Measurements from ENCODE around the gene COL6A3.

Gene COL6A3

DNA sequence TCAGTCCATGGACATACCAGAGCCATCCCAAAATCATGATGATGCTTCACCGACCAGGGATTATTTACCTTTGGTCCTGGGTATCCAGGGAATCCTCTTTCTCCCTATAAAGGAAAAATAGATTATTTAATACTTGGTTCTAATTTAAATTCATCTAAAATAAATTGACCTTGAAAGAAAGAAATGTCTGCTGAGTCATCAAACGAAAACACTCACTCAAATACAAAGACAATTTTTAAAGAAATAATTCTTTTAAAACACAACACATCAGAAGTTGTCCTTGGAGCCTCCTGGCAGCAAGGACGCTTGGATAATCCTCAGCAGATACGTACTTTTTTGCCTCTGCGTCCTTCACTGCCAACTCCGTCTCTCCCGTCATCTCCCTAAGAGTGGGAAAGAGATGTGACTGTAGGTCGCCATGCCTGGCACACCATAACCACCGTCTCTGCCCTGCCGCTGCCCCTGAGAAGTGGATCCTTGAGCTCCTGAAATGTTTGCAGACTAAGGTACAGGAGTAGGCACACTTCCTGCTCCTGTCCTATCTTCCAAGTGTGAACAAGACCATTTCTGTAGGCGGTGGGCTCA, 65.6 kb downstream of the COL6A3 start:
- no peak for DNase-seq

DNA sequence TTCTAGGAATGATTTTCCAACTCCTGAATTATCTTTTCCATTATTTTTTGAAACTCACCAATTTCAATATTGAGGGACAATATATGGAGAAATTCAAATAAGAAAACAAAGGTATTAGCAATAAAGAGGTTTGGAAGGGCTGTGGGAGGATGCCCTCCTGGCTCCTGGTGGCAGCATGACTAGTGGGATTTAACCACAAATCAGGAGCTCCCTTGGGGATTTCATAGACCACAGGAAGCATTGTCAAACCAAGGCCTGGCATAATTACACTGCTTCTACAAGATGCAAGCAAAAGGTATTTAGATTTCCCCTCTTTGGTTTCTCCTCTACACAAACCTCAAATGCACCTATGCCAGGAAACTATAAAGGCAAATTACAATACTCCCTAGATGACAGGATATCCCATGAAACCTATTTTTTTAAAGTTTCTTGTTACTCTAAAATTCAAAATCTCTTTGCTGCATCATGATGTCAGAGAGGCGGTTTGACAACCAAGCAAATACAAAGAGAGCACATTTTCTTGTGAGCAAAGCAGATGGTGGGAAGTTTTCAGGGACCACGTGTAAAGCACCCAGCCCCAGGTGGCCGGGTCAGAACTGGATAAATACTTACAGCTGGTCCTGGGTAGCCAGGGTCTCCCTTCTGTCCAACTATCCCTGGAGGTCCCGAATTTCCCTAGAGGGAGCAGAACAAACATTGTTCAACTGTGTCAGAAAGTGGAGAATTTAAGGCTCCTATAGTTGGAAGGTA, 67.9 kb downstream of the COL6A3 start:
- DNase-seq: peak; percentile 50

DNA sequence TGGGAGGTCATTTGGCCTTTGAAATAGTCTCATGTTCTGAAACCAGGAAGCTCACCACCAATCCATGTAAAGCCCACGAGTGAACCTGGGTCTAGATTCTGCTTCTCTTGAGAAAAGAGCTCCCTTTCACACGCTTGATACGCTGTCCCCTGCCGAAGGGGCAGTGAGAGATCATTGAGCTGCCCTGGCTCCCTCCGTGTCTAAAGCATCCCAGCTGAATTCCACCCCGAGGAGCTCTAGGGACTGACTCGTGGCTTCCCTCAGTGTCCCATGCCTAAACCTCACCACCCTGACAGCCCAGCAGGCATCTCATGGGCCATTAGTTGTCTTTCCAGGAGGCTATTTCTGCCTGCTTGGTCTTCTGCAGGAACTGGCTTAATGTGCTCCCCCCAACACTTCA, 68.6 kb downstream of the COL6A3 start:
- no peak for DNase-seq

DNA sequence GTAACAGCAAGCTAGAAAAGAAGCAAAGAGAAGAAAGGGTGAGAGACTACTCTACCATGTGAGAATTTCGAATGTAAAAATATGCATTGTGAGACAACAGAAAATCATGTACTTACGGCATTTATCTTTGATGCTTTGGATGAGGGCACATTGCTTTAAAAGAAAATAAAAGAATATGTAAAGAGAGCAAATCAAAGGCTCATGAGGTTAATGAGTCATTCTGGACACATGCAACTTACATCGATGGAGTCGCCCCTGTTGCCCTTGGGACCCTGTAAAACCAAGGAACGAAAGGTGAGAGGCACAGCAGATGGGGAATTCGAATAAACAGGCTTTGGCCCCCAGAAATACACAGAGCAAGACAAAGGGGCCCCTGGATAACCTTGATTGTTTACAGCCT, 69.0 kb downstream of the COL6A3 start:
- no peak for DNase-seq

DNA sequence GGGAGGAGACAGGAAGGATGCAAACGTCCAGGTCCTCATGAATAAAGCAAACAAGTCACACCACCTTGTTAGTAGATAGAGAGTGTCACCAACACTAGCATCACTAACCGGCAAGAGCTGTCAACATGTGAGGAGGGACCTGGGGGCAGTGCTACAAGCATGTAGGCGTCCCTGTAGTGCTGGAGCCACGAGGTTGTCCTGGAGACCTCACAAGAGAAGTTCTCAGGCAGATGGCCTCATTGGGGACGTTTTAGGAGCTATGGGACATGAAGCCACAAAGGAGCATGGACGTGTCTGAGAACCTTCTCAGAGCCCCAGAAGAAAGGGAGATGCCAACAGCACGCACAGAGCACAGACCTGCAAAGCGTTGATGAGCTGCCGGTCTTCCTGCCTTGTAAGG, 70.0 kb downstream of the COL6A3 start:
- no peak for DNase-seq

DNA sequence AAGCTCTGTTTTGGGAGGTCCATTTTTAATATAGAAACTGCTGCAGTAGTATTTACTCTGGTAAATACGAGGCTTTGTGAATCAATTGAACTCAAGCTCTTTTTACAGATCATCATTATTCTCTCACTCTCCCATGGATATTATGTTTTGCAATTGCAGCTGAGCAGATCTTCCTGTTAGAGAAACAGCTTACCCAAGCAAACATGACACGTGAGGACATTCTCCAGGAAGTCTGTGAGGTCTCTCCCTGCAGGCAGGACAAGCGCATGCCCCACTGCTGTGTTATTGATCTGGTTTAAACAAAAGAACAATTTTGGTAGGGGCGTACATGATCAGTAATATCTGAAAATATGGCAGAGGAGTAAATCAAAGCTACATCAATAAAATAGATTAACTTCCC, 72.1 kb downstream of the COL6A3 start:
- no peak for DNase-seq

DNA sequence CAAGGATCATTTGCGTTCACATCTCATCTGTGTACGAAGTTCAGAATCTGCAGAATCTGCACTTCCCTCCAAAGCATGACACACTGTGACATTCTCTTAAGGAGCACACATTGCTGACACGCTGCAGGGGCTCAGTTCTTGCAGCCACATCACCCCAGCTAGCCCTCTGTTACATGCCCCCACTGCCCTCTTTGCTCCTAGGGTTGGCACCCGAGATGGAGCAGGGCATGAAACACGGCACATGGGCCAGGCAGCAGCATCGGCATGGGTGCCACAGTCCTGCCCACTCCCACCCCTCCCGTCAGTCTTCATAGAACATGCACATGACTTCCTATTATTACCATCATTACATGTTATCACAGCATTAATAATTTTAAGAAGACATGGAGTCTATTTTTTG, 76.4 kb downstream of the COL6A3 start:
- no peak for DNase-seq

DNA sequence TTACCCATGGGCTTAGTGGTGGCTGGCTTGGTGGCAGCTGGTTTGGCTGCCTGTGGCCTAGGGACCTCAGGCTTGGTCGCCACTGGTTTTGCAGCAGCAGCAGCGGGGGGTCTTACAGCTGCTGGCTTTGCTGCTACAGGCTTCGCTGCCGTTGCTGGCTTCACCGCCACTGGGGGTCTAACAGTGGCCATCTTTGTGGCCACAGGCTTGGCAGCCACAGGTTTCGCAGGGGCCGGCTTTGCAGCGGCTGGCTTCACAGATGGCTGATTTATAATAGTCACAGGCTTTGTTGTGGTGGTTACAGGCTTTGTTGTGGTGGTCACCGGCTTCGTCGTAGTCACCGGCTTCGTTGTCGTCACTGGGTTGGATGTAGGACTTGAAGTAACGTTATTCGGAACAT, 77.8 kb downstream of the COL6A3 start:
- DNase-seq: no peak

DNA sequence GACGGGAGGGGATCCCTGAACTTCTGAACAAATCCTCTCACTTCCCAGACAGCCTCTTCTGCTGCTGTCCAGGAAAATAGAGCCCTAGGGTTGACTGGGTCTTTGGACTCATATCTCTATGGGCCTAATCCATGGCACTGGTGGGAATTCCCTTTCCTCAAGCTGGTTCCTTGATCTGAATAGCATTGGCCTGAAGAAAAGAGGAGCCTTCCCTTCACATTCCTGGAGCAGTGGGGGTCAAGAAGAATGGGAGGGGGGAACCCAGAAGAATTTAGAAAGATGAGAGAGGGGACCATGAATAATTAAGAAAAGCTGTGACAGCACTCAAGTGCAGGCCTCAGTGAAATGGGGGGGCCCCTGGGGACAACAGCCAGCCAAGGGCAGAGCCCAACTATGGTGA, 80.2 kb downstream of the COL6A3 start:
- no peak for DNase-seq

DNA sequence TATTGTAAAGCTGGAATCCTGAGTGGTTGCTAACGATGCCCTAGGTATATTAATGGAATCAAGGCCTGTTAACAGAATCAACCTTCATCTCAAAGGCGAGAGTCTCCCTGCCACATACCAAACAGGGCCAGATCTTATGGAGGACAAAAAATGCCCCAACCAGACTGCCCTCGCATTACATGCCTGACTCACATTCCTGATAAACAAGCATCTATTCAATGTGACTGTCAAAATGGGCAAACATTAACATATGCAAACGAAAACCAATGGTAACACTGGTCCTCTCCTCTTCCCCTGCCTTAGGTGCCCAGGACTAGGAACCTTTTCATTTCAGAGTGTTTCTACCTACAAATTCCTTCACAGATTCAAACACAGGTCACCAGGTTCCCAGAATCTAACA, 83.4 kb downstream of the COL6A3 start:
- DNase-seq: no peak

DNA sequence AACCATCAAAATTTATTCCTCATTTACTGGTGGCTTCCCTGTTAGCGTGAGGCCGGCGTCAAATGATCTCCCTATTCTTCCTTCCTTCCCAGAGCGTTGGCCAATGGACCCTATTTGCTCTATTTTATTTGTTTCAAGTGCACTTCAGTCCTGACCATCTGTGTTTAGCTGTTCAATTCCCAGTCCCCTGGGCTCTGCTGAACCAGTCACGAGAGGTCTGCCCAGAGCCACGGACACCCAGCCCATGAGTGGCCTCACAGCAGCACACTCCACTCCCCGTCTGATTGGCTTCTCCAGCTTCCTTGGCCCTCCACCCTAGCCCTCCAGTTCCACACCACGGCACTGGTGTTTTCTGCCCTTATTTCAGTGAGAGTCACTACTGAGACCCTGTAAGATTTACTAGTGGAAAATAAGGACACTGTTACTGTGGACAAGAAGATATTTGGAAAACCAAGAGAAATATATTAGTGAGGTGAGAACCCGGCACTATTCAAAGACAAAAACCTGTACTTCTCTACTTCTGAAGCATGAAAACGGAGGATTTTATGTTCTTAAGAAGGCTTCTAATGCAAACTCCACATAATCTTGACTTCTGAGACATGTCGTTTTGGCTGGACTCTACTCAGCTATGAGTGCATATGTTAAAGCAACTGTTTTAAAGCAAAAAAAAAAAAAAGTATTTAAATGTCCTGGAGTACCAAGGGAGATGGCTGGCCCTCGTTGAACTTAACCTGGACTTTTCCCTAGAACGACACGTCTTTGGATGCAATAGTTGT, 86.6 kb downstream of the COL6A3 start:
- DNase-seq: no peak

DNA sequence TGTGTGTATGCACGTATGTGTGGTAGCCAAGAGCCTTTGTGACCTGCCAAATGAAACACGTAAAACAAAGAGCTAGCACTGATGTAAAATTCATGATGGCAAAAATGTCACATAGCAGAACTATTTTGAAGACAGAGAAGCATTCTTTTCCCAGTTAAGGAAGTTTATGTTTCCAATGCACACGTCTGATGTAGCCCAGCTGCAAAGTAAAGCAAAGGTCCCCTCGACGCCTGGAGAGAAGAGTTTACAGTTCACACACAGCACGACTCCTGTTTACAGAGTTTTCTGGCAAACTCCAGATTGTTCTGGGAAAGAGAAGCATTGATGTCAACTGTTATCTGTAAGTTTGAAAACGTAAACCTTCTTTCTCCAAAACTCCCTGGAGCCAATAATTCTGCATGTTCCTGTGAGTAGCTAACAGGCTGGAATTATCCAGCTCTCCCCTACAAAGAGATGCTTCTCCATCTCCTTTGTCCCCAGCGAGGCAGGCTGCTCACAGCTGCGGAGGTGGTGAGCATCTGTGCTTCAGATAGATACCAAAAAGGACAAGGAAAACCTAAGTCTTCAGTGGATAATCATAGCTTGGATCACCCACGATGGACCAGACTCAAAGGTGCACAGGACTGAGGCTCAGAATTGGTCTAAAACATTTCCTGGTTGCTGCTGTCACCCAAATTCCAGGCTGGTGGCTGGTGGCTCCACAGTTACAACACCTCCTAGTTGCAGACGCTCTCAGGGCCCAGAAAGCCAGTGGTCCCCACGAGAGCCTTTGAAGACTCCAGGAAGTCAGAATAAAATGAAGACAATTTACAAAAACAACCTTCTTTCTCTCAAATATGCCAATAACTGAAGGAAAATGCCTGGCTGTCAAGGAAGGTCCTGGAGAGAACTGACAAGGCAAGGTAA, 87.4 kb downstream of the COL6A3 start:
- DNase-seq: peak; percentile 40

DNA sequence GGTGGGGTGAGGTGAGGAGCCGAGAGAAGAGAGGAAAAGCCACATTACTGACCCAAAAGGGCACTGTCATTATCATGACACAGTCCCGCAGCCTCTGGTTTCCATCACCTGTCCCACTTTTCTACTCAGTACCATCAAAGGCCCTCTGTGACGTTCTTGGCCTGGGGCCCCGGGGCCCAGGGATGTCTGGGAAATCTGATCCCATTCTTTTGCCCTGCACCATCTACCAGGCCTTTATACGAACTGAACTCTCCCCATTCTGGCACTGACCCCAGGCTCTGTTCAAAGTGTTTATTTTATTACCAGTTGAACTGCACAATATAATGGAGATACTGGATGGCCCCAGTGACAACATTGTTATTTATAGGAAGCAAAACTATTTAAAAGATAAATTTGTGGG, 89.1 kb downstream of the COL6A3 start:
- DNase-seq: no peak

DNA sequence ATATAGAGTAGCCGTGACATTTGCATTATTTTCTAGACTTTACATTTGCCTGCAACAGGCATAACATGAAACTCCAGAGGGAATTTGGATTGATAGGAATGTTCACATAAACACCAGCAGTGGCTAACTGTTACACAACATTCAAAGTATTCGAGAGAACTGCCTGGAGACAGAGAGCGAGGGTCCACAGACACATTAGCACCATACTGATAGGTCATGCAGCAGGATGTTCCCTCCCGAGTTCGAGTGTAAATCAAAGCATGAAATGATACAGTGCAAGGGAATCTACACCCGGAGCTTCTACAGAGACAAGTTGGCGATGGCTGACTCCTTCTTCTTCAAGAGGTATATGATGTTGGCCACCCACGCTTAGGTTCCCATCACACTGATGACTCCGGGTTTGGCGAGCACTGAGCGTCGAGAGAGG, 89.5 kb downstream of the COL6A3 start:
- peak; percentile 79 for DNase-seq

DNA sequence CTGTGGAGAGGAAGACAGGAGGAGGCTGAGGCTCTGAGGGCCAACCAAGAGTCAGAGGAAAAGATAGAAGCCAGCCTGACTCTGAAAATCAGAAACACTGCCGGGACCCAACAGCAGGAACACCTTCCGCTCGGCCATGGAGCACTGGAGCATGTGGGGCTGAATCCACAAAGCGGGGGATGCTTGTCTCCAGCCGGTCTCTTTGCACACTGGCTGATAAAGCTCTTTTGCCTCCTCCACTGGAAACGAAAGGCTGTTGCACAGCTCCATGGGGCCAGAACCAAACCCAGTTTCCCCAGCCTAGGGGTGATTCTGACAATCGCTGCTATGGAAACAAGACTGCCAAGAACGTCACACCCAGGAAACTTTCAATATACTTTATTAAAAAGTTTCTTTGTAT, 90.3 kb downstream of the COL6A3 start:
- DNase-seq: no peak

DNA sequence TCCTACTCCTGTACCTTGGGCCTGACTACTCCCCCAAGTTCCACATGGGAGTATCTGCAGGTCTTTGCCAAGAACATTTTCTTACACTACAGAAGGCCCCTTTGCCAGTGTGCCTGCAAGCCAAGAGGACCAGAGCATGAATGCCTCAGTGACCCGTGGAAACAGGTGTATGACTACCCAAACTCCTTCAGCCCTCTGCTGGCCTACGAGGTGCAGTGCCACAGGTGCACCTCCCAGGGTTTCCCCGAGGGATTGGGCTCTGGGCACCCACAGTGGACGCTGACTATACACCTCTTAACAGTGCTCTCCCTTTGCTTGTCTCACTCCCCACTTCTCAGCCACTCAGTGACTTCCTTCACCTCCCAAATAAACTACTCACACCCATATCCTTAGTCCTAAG, 91.4 kb downstream of the COL6A3 start:
- DNase-seq: no peak

DNA sequence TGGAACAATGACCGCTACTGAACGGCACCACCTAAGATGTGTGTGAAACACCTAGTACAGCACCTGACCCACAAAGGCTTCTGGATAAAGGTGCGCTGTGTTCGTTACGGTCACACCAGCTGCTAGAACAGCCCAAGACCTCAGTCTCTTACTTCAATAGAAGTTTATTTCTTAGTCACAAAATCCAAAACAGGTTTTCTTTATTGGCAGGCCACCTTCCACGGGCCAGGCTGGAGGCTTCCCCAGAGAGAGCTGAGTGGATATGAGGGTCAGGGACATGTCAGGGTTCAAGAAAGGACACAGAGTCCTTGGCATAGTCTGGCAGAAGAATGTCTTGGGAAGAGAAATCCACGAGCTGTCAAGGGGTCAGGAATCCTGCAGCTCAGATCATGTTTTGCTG, 92.2 kb downstream of the COL6A3 start:
- DNase-seq: no peak

DNA sequence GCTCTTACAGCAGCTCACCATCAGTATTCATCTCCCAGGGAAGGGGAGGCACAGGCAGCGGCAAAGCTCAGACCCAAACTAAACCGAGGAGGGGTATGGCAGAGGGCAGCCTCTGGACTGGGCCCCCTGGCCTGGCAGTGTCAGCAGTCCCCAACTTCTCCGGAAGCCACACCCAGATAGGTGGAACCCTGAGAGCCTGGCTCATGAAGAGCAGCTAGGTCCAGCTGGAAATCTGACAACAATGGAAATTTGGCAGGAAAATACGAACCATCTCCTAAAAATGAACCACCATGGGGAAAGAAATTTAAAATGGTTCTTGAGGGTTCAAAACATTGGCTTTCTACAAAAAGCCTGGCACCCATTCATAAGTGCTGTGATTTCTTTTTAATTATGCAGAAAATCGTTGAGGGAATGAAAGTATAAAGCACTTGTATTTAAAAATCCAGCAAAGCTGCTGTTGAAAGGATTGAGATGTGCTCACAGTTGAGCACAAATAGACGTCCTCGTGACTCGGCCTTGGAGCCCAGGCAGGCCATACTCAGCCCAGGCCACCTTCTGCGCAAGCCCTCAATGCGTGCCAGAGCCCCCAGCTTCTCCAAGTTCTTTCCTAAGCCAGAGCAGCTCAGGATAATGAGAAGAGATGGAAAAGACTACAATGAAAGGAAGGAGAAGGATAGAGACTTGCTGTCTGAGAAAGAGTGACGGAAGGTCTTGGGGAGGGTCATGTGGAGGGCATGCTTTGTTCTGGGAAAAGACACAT, 93.0 kb downstream of the COL6A3 start:
- DNase-seq: no peak

DNA sequence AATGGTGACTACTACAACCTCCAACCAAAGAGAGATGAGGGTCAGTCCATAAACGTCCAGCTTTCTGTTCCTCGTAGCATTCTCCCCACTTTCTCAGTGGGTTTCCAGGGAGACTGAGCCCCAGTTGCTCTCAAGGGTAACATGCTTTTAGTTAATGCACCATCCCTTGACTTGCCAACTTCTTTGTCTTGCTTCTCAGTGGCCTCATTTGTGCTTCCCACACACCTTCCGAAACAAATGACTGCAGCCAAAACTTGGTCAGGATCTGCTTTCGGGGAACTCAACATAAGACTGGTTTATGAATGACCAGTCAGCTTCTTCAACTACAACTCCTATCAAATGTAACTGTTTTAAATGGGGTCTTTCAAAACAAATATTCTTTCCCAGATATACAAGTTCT, 94.1 kb downstream of the COL6A3 start:
- no peak for DNase-seq

DNA sequence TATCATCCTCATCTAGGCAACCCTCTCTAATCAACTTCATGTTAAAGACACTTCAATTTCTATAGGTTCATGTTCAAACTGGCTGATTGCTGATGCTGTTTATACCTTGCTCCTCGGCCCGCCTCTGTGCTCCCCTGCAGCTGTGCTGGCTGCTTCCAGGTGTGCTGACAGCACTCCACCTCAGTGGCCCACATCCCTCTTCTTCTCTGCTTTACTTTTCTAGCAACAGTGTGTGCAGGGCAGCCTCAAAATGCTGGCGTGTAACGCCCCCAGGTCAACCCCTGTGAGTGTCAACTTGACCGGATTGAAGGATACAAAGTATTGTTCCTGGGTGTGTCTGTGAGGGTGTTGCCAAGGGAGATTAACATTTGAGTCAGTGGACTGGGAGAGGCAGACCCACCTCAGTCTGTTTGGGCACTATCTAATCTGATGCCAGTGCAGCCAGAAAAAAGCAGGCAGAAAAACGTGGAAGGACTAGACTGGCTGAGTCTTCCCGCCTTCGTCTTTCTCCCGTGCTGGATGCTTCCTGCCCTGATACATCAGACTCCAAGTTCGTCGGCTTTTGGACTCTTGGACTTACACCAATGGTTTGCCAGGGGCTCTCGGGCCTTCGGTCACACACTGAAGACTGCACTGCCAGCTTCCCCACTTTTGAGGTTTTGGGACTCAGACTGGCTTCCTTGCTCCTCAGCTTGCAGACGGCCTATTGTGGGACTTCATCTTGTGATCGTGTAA, 94.7 kb downstream of the COL6A3 start:
- no peak for DNase-seq

DNA sequence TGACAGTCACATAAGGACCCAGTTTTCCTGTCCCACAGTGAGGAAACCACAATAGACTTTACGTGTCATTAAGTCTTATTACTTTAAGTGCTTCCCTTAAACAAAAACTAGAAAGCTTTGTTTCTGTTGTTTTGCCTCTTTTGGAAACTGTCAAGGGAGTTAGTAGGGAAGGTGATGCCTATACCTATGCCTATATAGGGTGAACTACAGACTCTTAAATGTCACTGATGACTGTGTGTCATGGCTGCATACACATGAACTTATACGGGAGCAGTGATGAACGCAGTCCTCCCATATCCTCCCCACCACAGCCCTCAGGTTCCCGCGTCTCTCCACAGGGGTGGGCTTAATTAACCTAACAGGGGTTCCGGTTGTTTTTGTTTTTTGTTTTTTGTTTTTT, 97.6 kb downstream of the COL6A3 start:
- no peak for DNase-seq

DNA sequence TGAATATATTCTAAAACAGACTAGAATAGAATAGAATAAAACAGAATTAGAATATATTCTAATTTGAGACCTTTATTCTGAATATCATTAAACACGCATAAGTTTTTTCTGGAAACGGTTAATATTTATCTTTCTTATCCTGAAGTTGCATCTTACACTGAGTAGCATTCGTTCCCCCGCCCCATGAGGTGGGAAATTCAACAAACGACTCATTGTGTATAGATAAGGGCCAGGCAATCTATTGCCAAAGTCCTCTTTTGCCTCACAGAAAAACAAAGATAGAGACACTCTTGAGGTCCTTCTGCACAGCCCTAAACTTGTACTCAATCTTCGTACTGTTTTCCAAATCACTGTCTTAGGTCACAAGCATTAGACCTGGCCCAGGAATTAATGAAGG, 98.1 kb downstream of the COL6A3 start:
- DNase-seq: peak; percentile 63
